ENCODE data around the gene CALN1.
"Not testable (repeated sequence)": the region's sequence is repeated elsewhere in the genome, so short reads cannot be mapped to it uniquely, and the experiment has no call there.

The CALN1 gene

DNA sequence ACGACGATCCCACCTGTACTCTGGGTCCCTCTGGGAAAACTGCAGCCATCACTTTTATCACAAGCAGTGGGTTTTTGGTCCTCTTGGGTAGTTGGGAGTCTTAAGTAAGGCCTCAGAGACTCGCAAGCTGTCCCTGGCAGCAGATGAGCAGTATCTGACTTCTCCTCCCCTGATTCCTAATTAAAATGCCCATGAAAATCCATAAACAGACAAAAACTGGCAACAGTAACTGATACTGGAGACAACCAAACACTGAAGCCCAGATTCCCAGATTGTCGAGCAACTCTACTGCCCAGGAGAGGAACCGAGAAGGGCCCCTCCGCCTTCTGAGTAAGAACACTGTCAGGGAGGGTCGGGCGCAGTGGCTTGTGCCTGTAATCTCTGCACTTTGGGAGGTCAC lies 333.8 kb downstream of the CALN1 start:
- no peak overlapping the region for H3K9ac ChIP-seq
- H3K4me2 ChIP-seq = no peak overlapping the region
- H3K4me3 ChIP-seq = no peak overlapping the region
- no peaks in the 10 kb centered on the region for H3K36me3 ChIP-seq
- no peaks in the 10 kb centered on the region for H3K27me3 ChIP-seq
- TF ChIP-seq Cebpa-rat (IDR thresholded peaks at IDR 0.05) = no peak
- H3K27ac ChIP-seq = no peak overlapping the region
- H3K9me3 ChIP-seq = no peaks in the 10 kb centered on the region
- no peaks in the 10 kb centered on the region for H4K20me1 ChIP-seq
- H3K4me1 ChIP-seq = peaks cover 19% of the 10 kb centered on the region

DNA sequence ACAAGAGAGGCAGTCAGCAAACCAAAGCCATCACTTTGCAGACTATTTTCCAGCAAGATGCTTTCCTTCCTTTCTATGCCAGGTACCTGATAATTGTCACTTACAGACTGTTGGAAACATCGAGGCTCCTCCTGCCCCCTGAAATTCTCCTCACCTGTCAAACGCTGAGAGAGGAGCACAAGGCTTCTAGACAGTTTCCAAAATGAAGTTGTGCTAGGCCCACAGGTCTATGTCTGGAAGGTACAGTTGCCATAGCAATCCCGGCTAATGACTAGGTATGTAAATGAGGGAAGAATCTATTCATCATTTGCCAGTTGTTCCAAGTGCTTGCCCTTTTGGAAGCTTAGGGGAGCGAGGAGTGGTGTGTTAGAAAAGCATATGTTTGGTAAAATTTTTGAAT lies 334.4 kb downstream of the CALN1 start:
- H4K20me1 ChIP-seq = no peaks in the 10 kb centered on the region
- no peaks in the 10 kb centered on the region for H3K27me3 ChIP-seq
- H3K4me1 ChIP-seq = peaks cover 19% of the 10 kb centered on the region
- no peak for TF ChIP-seq Cebpa-rat (IDR thresholded peaks at IDR 0.05)
- no peak overlapping the region for H3K4me3 ChIP-seq
- H3K27ac ChIP-seq = no peak overlapping the region
- H3K9ac ChIP-seq = no peak overlapping the region
- no peaks in the 10 kb centered on the region for H3K36me3 ChIP-seq
- no peaks in the 10 kb centered on the region for H3K9me3 ChIP-seq
- no peak overlapping the region for H3K4me2 ChIP-seq

DNA sequence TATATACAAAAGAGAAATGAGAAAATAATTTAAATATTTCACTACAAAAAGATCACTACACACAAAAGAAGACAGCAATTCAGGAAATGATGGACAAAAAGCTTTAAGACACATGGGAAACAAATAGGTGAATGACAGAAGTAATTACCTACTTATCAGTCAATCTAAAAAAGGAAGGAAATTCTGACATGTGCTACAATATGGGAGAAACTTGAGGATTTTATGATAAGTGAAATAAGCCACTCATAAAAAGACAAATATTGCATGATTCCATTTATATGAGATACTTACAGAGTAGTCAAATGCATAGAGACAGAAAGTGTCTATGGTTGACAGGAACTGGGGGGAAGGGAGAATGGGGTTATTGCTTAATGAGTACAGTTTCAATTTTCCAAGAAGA lies 339.2 kb downstream of the CALN1 start:
- no peak for TF ChIP-seq Cebpa-rat (IDR thresholded peaks at IDR 0.05)

DNA sequence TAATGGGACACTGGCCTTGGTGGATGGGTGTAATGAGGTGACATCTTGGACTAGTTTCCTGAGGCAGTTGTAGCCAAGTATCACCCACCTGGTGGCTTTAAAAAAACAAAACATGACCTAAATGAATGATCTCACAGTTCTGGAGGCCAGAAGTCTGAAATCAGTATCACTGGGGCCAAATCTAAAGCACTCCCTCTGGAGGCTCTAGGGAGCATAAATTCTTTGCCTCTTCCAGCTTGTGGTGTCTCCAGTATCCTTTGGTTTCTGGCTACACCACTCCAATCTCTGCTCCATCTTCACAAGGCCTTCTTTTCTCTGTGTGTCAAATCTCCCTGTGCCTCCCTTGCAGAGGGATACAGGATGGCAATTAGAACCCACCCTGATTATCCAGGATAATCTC lies 342.9 kb downstream of the CALN1 start:
- H3K27ac ChIP-seq = no peak overlapping the region
- TF ChIP-seq Cebpa-rat (IDR thresholded peaks at IDR 0.05) = no peak
- H3K9ac ChIP-seq = no peak overlapping the region

More for the DNA sequence above, 339.2 kb downstream of the CALN1 start:
- no peaks in the 10 kb centered on the region for H3K4me1 ChIP-seq
- no peak overlapping the region for H3K9ac ChIP-seq
- no peak overlapping the region for H3K27ac ChIP-seq
- H3K4me3 ChIP-seq = no peak overlapping the region
- H3K36me3 ChIP-seq = no peaks in the 10 kb centered on the region
- peaks cover 6% of the 10 kb centered on the region; the same call in 1 of the 2 replicates for H3K9me3 ChIP-seq
- no peak overlapping the region for H3K4me2 ChIP-seq
- H4K20me1 ChIP-seq = no peaks in the 10 kb centered on the region
- no peaks in the 10 kb centered on the region for H3K27me3 ChIP-seq

DNA sequence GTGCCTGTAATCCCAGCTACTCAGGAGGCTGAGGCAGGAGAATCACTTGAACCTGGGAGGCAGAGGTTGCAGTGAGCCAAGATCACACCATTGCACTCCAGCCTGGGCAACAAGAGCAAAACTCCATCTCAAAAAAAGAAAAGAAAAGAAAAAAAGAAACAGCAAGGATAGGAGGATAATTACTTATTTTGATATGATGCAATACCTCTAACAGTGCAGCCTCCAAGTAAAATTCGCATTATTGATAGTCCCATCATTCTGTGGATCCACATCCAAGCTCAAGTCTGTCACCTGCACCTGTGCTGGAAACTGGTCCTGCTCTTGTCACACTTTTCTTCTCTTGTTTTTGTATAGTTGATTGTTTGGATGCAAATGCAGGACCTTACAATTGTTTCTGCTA lies 346.4 kb downstream of the CALN1 start:
- peak; percentile 58; the same call in 1 of the 2 replicates for TF ChIP-seq Cebpa-rat (IDR thresholded peaks at IDR 0.05)
- not testable (repeated sequence) for H3K4me2 ChIP-seq, H3K9me3 ChIP-seq

More for the DNA sequence above, 342.9 kb downstream of the CALN1 start:
- Histone ChIP-seq H3K4me2 (no peak overlapping the region), H3K36me3 (no peaks in the 10 kb centered on the region), H3K9me3 (peaks cover 6% of the 10 kb centered on the region; the same call in 1 of the 2 replicates), H3K27me3 (no peaks in the 10 kb centered on the region), H3K4me3 (no peak overlapping the region), H4K20me1 (no peaks in the 10 kb centered on the region), H3K4me1 (no peaks in the 10 kb centered on the region)

DNA sequence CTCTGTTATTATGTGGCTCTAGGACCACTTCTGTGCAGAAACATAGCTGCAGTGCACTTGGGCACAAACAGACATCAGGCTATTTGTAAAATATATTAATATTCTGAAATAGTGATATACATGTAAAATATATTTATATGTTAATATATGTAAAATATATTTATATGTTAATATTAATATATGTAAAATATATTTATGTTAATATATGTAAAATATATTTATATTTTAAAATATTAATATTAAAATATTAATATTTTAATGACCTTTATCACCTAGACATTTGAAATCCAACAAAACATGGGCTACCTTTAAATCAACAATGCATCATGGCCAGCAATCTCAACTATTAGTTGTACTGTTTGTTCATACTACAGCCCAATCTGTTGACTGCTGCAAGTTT lies 347.2 kb downstream of the CALN1 start:
- no peak overlapping the region for H3K9ac ChIP-seq
- H4K20me1 ChIP-seq = no peaks in the 10 kb centered on the region
- peaks cover 11% of the 10 kb centered on the region for H3K4me1 ChIP-seq
- no peaks in the 10 kb centered on the region for H3K36me3 ChIP-seq
- TF ChIP-seq Cebpa-rat (IDR thresholded peaks at IDR 0.05) = no peak
- no peak overlapping the region for H3K27ac ChIP-seq
- no peaks in the 10 kb centered on the region for H3K27me3 ChIP-seq
- peaks cover 15% of the 10 kb centered on the region for H3K9me3 ChIP-seq
- no peak overlapping the region for H3K4me3 ChIP-seq
- no peak overlapping the region for H3K4me2 ChIP-seq

More for the DNA sequence above, 346.4 kb downstream of the CALN1 start:
- not testable (repeated sequence) for H3K9ac ChIP-seq, H3K27ac ChIP-seq, H3K27me3 ChIP-seq, H4K20me1 ChIP-seq, H3K4me1 ChIP-seq, H3K4me3 ChIP-seq, H3K36me3 ChIP-seq

DNA sequence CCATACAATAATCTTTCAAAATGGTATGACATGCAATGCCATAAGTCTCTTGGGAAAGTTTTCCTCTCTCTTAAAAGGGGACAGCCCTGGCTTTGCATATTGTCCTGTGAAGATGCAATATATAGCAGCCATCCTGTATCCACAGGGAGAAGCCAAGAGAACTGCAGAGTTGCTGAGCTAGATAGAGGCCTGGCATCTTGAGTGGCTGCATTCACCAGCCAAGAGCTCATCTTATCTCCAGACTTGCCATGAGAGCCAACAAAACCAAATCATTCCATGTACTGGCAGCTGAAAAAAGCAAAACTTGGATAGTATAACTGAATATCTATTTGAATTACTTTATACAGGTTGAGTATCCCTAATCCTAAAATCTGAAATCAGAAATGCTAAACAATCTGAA lies 348.8 kb downstream of the CALN1 start:
- no peak overlapping the region for H3K27ac ChIP-seq
- no peak overlapping the region for H3K9ac ChIP-seq
- no peaks in the 10 kb centered on the region for H3K27me3 ChIP-seq
- peaks cover 26% of the 10 kb centered on the region for H3K4me1 ChIP-seq
- no peaks in the 10 kb centered on the region for H4K20me1 ChIP-seq
- no peak overlapping the region for H3K4me3 ChIP-seq
- H3K9me3 ChIP-seq = peaks cover 19% of the 10 kb centered on the region
- no peak for TF ChIP-seq Cebpa-rat (IDR thresholded peaks at IDR 0.05)
- no peaks in the 10 kb centered on the region for H3K36me3 ChIP-seq
- H3K4me2 ChIP-seq = no peak overlapping the region

DNA sequence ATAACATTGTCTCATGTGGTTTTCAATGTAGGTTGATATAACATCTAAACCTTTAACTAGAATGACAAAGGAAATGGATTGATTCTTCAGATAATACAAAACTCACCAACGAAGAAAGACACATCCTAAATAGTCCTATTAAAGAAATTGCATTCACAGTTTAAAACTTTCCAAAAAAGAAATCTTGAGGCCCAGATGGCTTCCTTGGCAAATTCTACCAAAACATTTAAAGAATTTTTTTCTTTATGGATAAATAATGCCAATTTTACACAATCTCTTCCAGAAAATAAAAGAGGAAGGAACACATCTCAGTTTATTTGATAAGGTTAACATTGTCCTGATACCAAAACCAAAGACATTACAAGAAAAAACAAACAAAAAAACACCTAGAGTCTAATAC lies 349.5 kb downstream of the CALN1 start:
- Histone ChIP-seq H3K27me3 (no peaks in the 10 kb centered on the region), H3K4me3 (no peak overlapping the region), H3K36me3 (no peaks in the 10 kb centered on the region), H3K4me1 (peaks cover 33% of the 10 kb centered on the region), H3K9ac (no peak overlapping the region), H3K4me2 (no peak overlapping the region), H3K9me3 (peaks cover 19% of the 10 kb centered on the region), H3K27ac (no peak overlapping the region), H4K20me1 (no peaks in the 10 kb centered on the region)
- TF ChIP-seq Cebpa-rat (IDR thresholded peaks at IDR 0.05) = no peak

DNA sequence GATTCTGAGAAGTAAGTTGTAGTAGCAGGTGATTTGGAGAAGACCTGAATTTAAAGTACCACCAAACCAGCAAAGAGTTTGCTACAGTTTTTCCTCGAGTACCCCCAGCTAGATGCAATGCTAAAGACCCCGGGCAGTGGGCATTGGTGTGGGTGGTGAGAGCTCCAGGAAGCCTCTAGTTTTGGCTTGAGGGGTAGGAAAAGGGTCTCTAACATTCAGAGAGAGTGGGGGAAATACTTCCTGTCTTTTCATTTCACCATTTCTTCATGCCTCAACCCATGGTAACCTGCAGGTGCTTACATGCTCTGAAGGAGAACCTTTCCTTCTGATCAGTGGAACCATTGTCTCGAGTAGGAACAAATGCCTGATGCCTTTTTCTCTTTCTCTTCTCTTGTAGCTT lies 352.2 kb downstream of the CALN1 start:
- Histone ChIP-seq H3K36me3 (no peaks in the 10 kb centered on the region), H4K20me1 (no peaks in the 10 kb centered on the region), H3K27ac (peak overlapping the region; percentile 87), H3K9me3 (peaks cover 22% of the 10 kb centered on the region), H3K4me1 (peaks cover 42% of the 10 kb centered on the region), H3K27me3 (no peaks in the 10 kb centered on the region), H3K4me3 (peak overlapping the region; percentile 0; the same call in 1 of the 2 replicates), H3K9ac (no peak overlapping the region), H3K4me2 (peak overlapping the region; percentile 68)
- no peak for TF ChIP-seq Cebpa-rat (IDR thresholded peaks at IDR 0.05)

DNA sequence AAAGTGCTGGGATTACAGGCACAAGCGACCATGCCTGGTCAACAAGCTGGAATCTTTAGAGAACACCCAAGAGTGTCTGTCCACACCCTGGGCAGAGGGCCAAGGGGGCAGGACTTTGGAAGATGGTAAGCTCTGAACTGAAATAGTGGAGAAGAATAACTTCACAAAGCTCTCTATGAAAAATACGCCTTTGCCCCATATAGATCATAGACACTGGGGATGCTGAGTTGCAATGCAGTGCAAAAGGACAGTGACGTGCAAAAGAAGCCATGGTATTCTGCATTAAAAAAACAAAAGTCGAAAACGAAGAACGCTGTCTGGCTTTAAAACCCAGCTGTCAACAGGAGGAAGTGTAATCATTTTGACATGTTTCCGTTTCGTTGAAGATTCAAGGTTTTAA lies 353.6 kb downstream of the CALN1 start:
- no peak overlapping the region; the same call in 1 of the 2 replicates for H3K4me3 ChIP-seq

DNA sequence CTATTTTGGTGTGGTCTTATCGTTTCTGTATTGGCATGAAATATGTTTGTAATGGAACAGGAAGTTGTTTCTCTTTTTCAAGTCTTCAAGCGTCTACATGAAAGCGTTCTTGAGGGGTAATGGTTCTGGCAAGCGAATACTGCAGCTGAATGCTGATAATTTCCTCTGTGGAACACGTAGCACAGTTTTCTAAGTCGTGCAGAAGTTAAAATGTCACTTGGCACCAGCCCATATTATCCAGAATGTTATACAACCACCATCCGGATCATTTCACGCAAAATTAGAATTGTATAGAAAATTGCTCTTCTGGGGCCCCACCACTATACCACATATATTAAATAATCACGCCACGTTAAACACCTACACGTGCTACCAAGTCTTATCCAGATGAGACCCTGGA lies 354.3 kb downstream of the CALN1 start:
- H3K9me3 ChIP-seq = peaks cover 22% of the 10 kb centered on the region
- H3K9ac ChIP-seq = no peak overlapping the region
- H3K27ac ChIP-seq = peak overlapping the region; percentile 87
- peak overlapping the region; percentile 68 for H3K4me2 ChIP-seq
- H3K27me3 ChIP-seq = no peaks in the 10 kb centered on the region
- no peak overlapping the region for H3K4me3 ChIP-seq
- H3K4me1 ChIP-seq = peaks cover 42% of the 10 kb centered on the region
- H3K36me3 ChIP-seq = no peaks in the 10 kb centered on the region
- no peaks in the 10 kb centered on the region for H4K20me1 ChIP-seq
- TF ChIP-seq Cebpa-rat (IDR thresholded peaks at IDR 0.05) = no peak

More for the DNA sequence above, 353.6 kb downstream of the CALN1 start:
- TF ChIP-seq Cebpa-rat (IDR thresholded peaks at IDR 0.05) = no peak
- peaks cover 42% of the 10 kb centered on the region for H3K4me1 ChIP-seq
- no peaks in the 10 kb centered on the region for H4K20me1 ChIP-seq
- peak overlapping the region; percentile 87 for H3K27ac ChIP-seq
- H3K9me3 ChIP-seq = peaks cover 22% of the 10 kb centered on the region
- H3K9ac ChIP-seq = peak overlapping the region; percentile 44; the same call in 1 of the 2 replicates
- no peaks in the 10 kb centered on the region for H3K36me3 ChIP-seq
- no peaks in the 10 kb centered on the region for H3K27me3 ChIP-seq
- peak overlapping the region; percentile 68 for H3K4me2 ChIP-seq

Data from BLaER1 (cell line).